K562 (cell line): Measurements from ENCODE around the gene GUCY1A1.

ENCODE experiments used
- POLR2AphosphoS5 ChIP-seq: IDR thresholded peaks from 2 replicates; pipeline ENCODE4 v1.6.1; 2011; ENCODE audit warnings: mild to moderate bottlenecking, low read depth, low read length, moderate library complexity; ENCODE audit not compliant: control insufficient read depth, insufficient read depth
- TBL1XR1 ChIP-seq, 2 experiments: IDR thresholded peaks; 2 replicates each; pipeline ENCODE4 v1.6.1; 2012; ENCODE audit warnings: improper control_type of control experiment in 2 of 2, low read length in 2 of 2, mild to moderate bottlenecking in 1 of 2
- TF ChIP-seq, protein P1 (sequence below), 3 experiments: IDR thresholded peaks in 2 of 3; conservative IDR thresholded peaks in 1 of 3; 2 replicates each; pipeline ENCODE4 v1.5.1; 2011 to 2012; ENCODE audit warnings: low read length in 3 of 3, mild to moderate bottlenecking in 3 of 3, control low read depth in 2 of 3, improper control_type of control experiment in 1 of 3, inconsistent platforms in 1 of 3, low read depth in 1 of 3, mixed read lengths in 1 of 3, moderate library complexity in 1 of 3; ENCODE audit not compliant: insufficient read depth in 2 of 3
- TF ChIP-seq, protein P2 (sequence below): fragments of 250-450 bp; sonication (Bioruptor Pico); IDR thresholded peaks from 2 replicates; pipeline ENCODE4 v1.5.0; 2021

DNA sequence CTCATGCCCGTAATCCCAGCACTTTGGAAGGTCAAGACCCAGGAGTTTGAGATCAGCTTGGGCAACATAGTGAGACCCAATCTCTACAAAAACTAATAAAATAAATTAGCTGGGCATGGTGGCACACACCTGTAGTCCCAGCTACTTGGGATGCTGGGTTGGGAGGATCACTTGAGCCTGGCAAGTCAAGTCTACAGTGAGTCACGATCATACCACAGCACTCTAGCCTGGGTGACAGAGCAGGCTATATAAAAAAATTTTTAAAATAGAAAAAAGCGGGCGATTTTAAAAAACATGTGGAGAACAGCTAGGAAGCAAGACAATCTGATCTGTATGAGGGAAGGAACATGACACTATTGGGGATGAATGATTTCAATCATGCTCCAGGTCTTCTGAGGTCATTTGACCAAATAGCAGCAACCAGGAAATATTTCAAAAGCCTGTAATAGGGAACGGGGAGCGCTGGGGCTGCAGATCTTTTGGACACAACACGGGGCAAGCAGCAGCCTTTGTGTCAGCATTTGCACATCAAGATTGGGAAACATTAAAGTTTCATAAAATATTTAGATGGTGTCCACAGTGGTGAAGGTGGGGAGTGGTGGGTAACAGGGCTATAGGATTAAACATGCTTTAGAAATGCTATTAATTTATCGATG lies 48.3 kb upstream of the GUCY1A1 start:
- TF ChIP-seq, protein P1, sequence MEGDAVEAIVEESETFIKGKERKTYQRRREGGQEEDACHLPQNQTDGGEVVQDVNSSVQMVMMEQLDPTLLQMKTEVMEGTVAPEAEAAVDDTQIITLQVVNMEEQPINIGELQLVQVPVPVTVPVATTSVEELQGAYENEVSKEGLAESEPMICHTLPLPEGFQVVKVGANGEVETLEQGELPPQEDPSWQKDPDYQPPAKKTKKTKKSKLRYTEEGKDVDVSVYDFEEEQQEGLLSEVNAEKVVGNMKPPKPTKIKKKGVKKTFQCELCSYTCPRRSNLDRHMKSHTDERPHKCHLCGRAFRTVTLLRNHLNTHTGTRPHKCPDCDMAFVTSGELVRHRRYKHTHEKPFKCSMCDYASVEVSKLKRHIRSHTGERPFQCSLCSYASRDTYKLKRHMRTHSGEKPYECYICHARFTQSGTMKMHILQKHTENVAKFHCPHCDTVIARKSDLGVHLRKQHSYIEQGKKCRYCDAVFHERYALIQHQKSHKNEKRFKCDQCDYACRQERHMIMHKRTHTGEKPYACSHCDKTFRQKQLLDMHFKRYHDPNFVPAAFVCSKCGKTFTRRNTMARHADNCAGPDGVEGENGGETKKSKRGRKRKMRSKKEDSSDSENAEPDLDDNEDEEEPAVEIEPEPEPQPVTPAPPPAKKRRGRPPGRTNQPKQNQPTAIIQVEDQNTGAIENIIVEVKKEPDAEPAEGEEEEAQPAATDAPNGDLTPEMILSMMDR (IDR thresholded peaks at IDR 0.05 in 2 of 3, conservative IDR thresholded peaks at IDR 0.05 in 1 of 3; ENCODE audit: insufficient read depth in 2 of 3, low read depth in 1 of 3, low read length in 3 of 3), result no peak
- TF ChIP-seq TBL1XR1 (IDR thresholded peaks at IDR 0.05; ENCODE audit: low read length in 2 of 2) (no peak), POLR2AphosphoS5 (no peak)
- TF ChIP-seq, protein P2, sequence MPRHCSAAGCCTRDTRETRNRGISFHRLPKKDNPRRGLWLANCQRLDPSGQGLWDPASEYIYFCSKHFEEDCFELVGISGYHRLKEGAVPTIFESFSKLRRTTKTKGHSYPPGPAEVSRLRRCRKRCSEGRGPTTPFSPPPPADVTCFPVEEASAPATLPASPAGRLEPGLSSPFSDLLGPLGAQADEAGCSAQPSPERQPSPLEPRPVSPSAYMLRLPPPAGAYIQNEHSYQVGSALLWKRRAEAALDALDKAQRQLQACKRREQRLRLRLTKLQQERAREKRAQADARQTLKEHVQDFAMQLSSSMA (CRISPR knock-in tag), result no peak
